CD4-positive, alpha-beta T cell treated with Interleukin-4 for 1 hour (primary cell): ENCODE data around the gene TMOD1.

ENCODE experiments used
- DNase-seq, 2 donors: peaks; one replicate each; pipeline ENCODE4 v3.0.0-alpha.2; 2020 to 2022

TMOD1 gene

GRCh38 chr9:97640325-97640724 is 138.9 kb downstream of the TMOD1 start:
- no peak for DNase-seq

GRCh38 chr9:97645720-97646119 is 144.3 kb downstream of the TMOD1 start:
- no peak for DNase-seq

- no peak for DNase-seq
Observed at GRCh38 chr9:97647996-97648395, 146.5 kb downstream of the TMOD1 start.
